Fibroblast of lung (primary cell): ENCODE data around the gene ALOX5. TPM values are rescaled to one million over a fixed set of nuclear protein-coding genes. Genes with fewer than 3 reads are reported as not detected.

ENCODE experiments used
- DNase-seq, 2 donors: peaks; one replicate each; pipeline versions ENCODE4 v3.0.0 to v3.0.0-alpha.2; 2010; ENCODE audit warnings: low read depth in 2 of 2
- H2AFZ ChIP-seq: 2 replicates; pipeline ENCODE4 v1.5.1; 2012; ENCODE audit warnings: low read length, control low read depth, inconsistent platforms
- H3K27ac ChIP-seq: 2 replicates; pipeline ENCODE4 v1.5.1; 2011; ENCODE audit warnings: low read length, control low read depth; ENCODE audit not compliant: insufficient read depth
- H3K27me3 ChIP-seq: 2 replicates; pipeline ENCODE4 v1.5.1; 2011; ENCODE audit warnings: mild to moderate bottlenecking, low read length; ENCODE audit not compliant: control insufficient read depth, insufficient read depth
- H3K36me3 ChIP-seq: 2 replicates; pipeline ENCODE4 v1.5.1; 2011; ENCODE audit warnings: low read length; ENCODE audit not compliant: control insufficient read depth, insufficient read depth
- H3K4me1 ChIP-seq: 2 replicates; pipeline ENCODE4 v1.5.1; 2011; ENCODE audit warnings: low read length; ENCODE audit not compliant: control insufficient read depth, insufficient read depth; ENCODE audit errors: extremely low read depth
- H3K4me2 ChIP-seq: 2 replicates; pipeline ENCODE4 v1.5.1; 2011; ENCODE audit warnings: low read length, control low read depth; ENCODE audit not compliant: insufficient read depth; ENCODE audit errors: extremely low read depth
- H3K4me3 ChIP-seq, 4 experiments: fragments of 200-600 bp in 1 of 4; sonication (generic) in 1 of 4; replicated peaks in 1 of 4; 2 replicates each; pipeline ENCODE4 v1.5.1; 2011 to 2016; ENCODE audit warnings: low read length in 4 of 4, low read depth in 3 of 4, mild to moderate bottlenecking in 3 of 4, control low read depth in 2 of 4, inconsistent platforms in 1 of 4, mixed read lengths in 1 of 4; ENCODE audit not compliant: insufficient read depth in 1 of 4; ENCODE audit errors: control extremely low read depth in 1 of 4
- H3K79me2 ChIP-seq: 2 replicates; pipeline ENCODE4 v1.5.1; 2012; ENCODE audit warnings: mild to moderate bottlenecking, low read length, inconsistent platforms; ENCODE audit not compliant: control insufficient read depth, insufficient read depth
- H3K9ac ChIP-seq: 2 replicates; pipeline ENCODE4 v1.5.1; 2011; ENCODE audit warnings: mild to moderate bottlenecking, low read length, control low read depth; ENCODE audit not compliant: insufficient read depth
- H3K9me3 ChIP-seq: 2 replicates; pipeline ENCODE4 v1.5.1; 2012; ENCODE audit warnings: low read depth, low read length; ENCODE audit not compliant: control insufficient read depth, insufficient read depth
- H4K20me1 ChIP-seq: 2 replicates; pipeline ENCODE4 v1.5.1; 2011; ENCODE audit warnings: low read length; ENCODE audit not compliant: control insufficient read depth, insufficient read depth; ENCODE audit errors: extremely low read depth
- EZH2 ChIP-seq: IDR thresholded peaks from 2 replicates; pipeline ENCODE4 v1.5.1; 2012; ENCODE audit warnings: low read length, control low read depth, mild to moderate bottlenecking; ENCODE audit errors: missing control alignments
- polyA plus RNA-seq, 2 donors: library from polyadenylated mRNA; depleted of rRNA in 1 of 2; stranded (reverse) in 1 of 2; unstranded in 1 of 2; fragments of >200 nt; gene quantifications; 2 replicates each; pipeline ENCODE4 v1.2.1, GENCODE V29; 2011 to 2012; ENCODE audit warnings: missing spikeins in 1 of 2
- total RNA-seq: library from RNA; depleted of rRNA; stranded (reverse); fragments of >200 nt; gene quantifications from 2 replicates; pipeline ENCODE4 v1.2.1, GENCODE V29; 2014
- TF ChIP-seq, protein P1 (sequence below), 2 donors: IDR thresholded peaks in 1 of 2; conservative IDR thresholded peaks in 1 of 2; 1 replicate in 1 of 2; 2 replicates in 1 of 2; pipeline ENCODE4 v1.5.1; 2011 to 2012; ENCODE audit warnings: low read length in 2 of 2, control low read depth in 1 of 2, inconsistent platforms in 1 of 2, low read depth in 1 of 2, mild to moderate bottlenecking in 1 of 2

Gene ALOX5
- total and polyA plus RNA-seq, 2 donors (not counting 1 experiment from before 2014, with no cell fraction given), result not detected

DNA sequence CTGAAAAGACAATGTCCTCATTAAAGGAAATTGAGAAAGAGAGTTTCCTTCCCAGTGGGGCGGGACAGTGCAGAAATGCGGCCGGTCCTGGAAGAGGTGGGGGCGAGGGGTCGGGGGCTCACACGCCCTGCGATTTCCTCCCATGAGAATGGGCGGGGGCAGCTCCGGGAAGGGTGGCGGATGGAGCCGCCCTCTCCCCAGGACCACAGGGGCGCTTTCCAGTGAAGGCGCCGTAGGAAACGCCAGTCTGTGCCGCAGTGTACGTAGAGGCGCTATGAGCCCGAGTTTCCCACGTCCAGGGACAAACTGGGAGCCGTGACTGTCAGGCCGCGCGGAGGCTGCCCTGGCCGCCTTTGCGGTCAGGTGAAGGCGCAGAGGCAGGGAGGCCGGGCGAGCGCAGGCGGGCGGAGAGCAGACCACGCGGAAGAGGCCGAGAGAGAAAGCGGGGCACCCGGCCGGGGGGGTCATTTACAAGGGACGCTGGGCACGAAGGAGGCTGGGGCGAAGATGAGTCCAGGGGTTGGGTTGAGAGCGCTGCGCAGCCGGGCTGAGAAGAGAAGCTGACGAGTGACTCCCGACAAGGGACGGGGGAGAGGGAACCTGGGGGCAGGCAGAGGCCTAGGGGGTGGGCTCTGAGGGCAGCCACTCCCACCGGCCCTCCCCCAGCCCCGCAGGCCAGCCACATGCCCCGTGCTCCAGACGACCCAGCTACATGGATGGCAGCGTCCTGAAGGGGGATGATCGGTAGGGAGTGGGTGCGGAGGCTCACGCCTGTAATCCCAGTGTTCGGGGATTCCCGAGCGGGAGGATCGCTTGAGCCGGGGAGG is 45.0 kb downstream of the ALOX5 start:
- peak overlapping the region; percentile 6 to 60 (median 34) for H3K4me3 ChIP-seq
- DNase-seq, result peak; percentile 27 to 32

DNA sequence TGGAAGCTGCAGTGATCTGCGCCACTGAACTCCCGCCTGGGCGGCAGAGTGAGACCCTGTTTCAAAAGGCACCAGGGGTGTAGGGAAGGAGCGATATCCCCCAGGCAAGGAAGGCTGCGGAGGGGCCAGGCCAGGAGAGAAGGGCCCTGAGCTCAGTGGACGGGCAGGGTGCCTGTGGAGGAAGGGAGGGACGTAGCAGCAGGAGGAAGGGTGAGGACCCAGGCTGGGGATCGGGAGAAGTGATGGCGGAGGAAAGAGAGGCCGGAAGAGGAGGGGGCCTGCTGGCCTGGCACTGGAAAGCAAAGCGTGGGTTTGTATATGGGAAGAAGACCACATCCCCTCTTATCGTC is 45.6 kb downstream of the ALOX5 start:
- H3K9me3 ChIP-seq, result no peaks in the 10 kb centered on the region
- H3K27me3 ChIP-seq, result peaks cover 2% of the 10 kb centered on the region
- no peak for TF ChIP-seq EZH2
- TF ChIP-seq, protein P1, sequence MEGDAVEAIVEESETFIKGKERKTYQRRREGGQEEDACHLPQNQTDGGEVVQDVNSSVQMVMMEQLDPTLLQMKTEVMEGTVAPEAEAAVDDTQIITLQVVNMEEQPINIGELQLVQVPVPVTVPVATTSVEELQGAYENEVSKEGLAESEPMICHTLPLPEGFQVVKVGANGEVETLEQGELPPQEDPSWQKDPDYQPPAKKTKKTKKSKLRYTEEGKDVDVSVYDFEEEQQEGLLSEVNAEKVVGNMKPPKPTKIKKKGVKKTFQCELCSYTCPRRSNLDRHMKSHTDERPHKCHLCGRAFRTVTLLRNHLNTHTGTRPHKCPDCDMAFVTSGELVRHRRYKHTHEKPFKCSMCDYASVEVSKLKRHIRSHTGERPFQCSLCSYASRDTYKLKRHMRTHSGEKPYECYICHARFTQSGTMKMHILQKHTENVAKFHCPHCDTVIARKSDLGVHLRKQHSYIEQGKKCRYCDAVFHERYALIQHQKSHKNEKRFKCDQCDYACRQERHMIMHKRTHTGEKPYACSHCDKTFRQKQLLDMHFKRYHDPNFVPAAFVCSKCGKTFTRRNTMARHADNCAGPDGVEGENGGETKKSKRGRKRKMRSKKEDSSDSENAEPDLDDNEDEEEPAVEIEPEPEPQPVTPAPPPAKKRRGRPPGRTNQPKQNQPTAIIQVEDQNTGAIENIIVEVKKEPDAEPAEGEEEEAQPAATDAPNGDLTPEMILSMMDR (conservative IDR thresholded peaks at IDR 0.05 in 1 of 2, IDR thresholded peaks at IDR 0.05 in 1 of 2; ENCODE audit: low read depth in 1 of 2, low read length in 2 of 2), result no peak
- H3K79me2 ChIP-seq, result no peaks in the 10 kb centered on the region
- H3K4me1 ChIP-seq, result no peaks in the 10 kb centered on the region
- H3K27ac ChIP-seq, result no peak overlapping the region
- H2AFZ ChIP-seq, result peak overlapping the region; percentile 19
- H4K20me1 ChIP-seq, result no peaks in the 10 kb centered on the region
- no peak overlapping the region for H3K9ac ChIP-seq
- peak in 1 of 2 donors; percentile 5 for DNase-seq
- H3K36me3 ChIP-seq, result no peaks in the 10 kb centered on the region
- peak overlapping the region; percentile 52 for H3K4me2 ChIP-seq
- H3K4me3 ChIP-seq, result peak overlapping the region in 2 of 4 experiments; percentile 52 to 60

More for the DNA sequence above, 45.0 kb downstream of the ALOX5 start:
- Histone ChIP-seq H3K27ac (no peak overlapping the region), H3K27me3 (peaks cover 2% of the 10 kb centered on the region), H3K36me3 (no peaks in the 10 kb centered on the region), H3K4me2 (peak overlapping the region; percentile 53), H4K20me1 (no peaks in the 10 kb centered on the region), H3K4me1 (no peaks in the 10 kb centered on the region), H3K9ac (no peak overlapping the region), H3K79me2 (no peaks in the 10 kb centered on the region), H2AFZ (peak overlapping the region; percentile 19), H3K9me3 (no peaks in the 10 kb centered on the region)
- peak; percentile 53 for TF ChIP-seq EZH2
- TF ChIP-seq, protein P1 (conservative IDR thresholded peaks at IDR 0.05 in 1 of 2, IDR thresholded peaks at IDR 0.05 in 1 of 2; ENCODE audit: low read depth in 1 of 2, low read length in 2 of 2), result no peak

DNA sequence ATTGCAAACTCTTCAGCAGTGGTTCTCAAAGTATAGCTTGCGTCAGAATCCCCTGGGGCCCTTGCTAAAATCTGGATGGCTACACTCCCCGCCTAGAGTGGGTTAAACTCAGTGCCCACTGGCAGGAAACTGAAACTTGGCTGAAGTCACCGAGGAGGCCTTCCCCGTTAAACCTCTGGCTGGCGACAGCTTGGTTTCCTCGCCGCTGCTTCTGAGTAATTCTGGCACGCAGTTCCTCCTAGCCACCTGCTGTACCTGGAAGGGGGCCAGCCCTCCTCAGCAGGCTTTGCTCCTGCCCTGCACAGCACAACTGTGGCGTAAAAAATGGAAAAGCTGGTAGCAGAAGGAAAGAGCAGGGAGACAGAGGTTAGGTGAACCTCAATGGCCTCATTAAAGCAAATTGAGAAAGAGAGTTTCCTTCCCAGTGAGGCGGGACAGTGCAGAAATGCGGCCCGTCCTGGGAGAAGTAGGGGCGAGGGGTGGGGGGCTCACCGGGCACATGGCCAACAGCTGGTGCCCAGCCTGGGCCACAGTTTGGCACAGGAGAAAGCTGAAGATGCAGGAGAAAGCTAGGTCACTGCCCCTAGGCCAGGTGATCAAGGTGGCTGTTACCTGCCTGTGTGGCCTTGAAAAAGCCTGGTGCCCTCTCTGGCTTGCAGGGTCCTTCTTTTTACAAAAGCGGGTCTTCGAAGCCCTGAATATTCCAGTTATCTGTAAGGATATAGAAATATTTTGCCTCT is 46.6 kb downstream of the ALOX5 start:
- H3K4me3 ChIP-seq, result no peak overlapping the region
- peak overlapping the region; percentile 44 for H3K4me2 ChIP-seq
- H3K27me3 ChIP-seq, result peaks cover 2% of the 10 kb centered on the region
- H3K27ac ChIP-seq, result no peak overlapping the region
- H3K9me3 ChIP-seq, result no peaks in the 10 kb centered on the region
- DNase-seq, result peak; percentile 62 to 85
- no peaks in the 10 kb centered on the region for H4K20me1 ChIP-seq
- H2AFZ ChIP-seq, result no peak overlapping the region
- no peaks in the 10 kb centered on the region for H3K36me3 ChIP-seq
- TF ChIP-seq, protein P1 (conservative IDR thresholded peaks at IDR 0.05 in 1 of 2, IDR thresholded peaks at IDR 0.05 in 1 of 2; ENCODE audit: low read depth in 1 of 2, low read length in 2 of 2), result no peak
- TF ChIP-seq EZH2, result no peak
- no peaks in the 10 kb centered on the region for H3K4me1 ChIP-seq
- no peaks in the 10 kb centered on the region for H3K79me2 ChIP-seq
- H3K9ac ChIP-seq, result no peak overlapping the region
